Central memory CD4-positive, alpha-beta T cell (primary cell): ENCODE data around the gene SLC43A1.

Source experiments
- DNase-seq: peaks from one replicate; pipeline ENCODE4 v3.0.0; 2022

The SLC43A1 gene

DNA sequence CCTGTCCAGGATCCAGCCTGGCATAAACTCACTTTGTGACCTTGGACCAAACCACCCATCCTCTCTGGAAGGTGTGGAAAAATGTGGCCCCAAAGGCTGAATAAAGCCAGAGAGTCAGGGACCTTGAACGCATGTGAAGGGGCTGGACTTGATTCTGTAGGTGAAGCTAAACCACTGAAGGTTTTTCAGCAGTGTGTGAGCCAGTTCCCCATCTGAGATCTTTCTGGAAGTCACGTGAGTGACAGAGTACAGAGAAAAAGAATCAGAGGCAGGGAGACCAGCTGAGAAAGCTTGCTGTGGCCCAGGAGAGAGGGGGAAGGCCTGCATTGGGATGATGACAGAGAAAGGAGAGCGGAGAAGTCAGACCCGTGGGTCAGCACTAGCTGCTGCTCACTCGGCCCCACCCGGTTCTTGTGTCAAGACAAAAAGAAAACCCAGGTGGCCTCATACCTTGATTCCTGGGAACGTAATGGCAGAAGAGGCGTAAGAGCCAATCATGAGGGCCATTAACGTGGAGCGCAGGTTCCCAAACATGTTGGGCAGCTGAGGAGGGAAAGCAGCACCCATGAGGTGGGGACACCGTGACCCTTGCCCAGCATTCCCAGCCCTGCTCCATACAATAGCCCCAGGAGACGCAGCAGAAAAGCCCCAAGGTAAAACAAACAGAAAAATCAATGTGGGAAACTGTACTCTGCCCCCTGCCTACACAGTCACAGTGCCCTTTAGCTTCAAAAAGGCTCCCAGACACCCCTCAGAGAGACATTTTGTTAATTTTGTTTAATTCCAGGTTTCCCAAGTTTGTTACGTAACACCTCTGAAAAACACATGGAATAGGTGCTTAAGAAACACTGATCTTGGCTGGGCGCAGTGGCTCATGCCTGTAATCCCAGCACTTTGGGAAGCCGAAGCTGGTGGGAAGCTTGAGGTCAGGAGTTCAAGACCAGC lies 17.9 kb downstream of the SLC43A1 start:
- no peak for DNase-seq

GRCh38 chr11:57496109-57496820 lies 19.2 kb downstream of the SLC43A1 start:
- DNase-seq: no peak

DNA sequence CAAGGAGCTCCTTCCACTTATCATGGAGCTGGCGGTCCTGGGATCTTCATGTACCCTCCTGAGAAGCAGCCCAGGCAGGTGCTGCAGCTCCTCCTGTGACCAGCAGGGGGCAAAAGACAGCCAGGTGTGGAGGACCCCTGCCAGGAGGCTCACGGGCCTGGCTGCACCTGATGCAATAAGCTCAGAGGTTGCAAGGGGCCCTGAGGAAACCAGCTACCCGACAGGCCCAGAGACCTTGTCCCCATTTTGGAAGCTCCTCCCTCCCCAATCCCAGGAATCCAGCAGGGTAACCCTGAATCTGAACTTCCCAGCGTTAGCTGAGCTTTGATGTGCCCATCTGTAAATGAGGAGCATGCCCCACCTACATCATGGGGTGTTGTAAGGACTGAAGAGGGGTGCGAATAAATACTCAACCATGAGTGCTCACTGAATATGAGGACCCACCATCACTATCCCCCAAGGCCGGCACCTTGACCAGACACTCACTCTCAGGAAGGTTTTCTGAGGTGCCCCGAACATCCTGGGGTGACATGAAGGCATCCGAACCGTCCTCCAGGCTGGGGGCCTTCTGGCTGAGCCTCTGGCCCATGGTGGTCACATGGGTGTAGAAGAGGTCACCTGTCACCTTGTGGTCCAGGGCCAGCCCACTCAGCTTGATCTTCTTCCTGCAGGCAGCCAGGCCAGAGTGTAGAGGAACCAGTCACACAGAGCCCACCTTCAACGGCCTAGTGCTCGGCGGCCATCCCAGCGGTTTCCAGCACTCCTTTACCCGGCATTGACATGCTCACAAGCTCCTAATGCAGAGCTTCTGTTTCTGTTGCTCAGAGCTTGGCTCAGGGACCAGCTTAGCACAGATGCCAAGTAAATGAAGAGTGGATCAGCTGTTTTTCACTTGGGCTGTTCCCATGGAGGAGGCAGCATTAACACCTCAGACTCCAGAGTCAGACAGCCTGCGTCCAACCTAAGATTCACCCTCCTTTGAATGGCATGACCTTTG lies 21.7 kb downstream of the SLC43A1 start:
- DNase-seq: peak; percentile 66

DNA sequence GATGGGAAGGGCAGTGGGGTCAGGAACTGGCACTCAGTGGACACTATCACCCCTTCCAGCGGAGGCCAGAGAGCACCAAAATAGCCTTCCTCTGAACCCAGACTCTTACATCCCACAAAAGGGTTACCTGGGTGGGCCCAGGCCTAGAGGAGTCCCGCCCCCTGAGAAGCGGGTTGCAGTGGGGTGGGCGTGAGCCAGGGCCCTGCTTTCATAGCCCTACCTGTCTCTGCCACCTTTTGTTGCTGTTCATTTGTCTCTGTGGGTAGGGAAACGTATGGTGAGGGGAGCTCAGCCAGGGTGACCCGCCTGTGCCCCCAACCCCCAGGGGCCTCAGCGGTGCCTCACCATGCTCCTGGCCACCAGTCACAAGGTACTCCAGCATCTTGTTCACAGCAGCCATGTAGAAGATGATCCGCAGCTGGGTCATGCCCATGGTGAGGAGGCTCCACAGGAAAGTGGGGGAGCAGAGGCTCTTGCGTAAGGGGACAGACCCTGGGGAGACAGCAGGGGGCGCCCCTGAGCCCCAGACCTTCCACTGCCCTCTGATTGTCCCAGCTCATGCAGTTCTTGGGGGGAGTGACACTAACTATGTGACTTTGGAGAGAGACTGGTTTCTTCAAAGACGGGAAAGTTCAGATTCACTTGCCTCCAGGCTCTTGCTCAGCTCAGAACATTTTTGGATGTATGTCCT lies 24.0 kb downstream of the SLC43A1 start:
- DNase-seq: peak; percentile 28

GRCh38 chr11:57490456-57491248 lies 24.9 kb downstream of the SLC43A1 start:
- DNase-seq: no peak

GRCh38 chr11:57487920-57488659 lies 27.4 kb downstream of the SLC43A1 start:
- no peak for DNase-seq

DNA sequence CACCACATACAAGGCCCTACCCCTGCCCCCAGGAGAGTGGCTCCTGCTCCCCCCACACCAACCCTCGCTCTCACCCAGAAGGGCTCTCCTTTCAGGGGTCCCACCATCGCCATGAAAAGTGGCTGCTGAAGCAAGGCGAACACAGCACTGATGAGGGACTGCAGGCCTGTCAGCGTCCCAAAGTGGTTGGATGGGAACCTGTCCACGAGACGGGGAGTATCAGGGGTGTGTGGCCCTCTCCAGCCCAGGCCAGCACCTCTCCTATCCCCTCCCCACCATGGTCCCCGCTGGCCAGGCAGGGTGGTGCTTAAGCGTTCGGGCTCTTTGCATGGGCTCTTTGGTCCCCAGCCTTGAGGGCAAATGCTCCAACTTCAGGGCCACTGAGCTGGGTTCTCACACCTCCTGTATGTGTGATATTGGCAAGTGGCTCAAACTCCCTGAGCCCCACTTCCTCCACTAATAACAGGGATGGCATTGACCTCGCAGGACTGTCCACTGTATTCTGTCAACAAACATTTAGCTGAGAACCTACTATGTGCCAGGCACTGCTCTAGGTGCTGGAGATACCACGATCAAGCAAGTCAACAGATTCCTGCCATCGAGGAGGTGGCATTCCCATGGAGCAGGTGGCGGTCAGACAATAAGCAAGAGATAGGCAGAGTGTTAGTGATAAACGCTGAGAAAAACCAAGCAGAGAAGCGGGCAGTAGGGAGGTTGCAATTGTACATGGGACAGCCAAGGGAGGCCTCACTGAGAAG lies 28.3 kb downstream of the SLC43A1 start:
- DNase-seq: no peak

DNA sequence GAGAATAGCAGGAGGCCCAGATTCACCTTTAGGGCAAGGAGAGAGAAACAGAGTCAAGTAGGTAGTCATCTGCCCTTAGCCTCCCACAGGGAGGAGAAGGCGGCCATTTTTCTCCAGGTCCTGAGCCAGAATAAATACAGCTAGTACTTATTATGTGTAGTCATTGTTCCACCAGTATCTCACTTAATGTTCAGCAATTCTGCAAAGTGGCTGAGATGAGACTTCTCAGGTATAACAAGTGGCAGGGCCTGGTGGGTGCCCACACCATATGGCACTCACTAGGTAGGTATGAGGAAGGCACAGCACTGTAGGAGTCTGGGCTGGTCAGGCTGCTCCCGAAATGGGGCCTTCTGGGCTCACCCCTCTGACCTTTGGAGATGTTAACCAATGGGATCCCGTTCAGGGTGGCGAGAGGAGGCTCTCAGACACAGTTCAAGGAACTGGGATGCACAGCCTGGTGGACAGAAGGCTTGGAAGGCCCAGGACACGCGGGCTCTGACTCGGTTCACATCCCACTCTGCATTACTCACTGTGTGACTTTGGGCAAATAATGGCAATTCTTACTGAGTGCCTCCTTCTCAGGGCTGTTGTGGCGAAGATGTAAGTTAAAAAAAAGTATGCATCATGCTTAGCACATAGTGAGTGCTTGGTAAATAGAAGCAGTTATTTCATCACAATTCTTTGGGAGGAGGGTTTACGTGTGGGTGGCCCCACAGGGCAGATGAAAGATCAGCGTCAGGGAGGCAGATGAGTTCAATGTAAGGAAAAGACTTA lies 30.1 kb downstream of the SLC43A1 start:
- no peak for DNase-seq

- DNase-seq: no peak
Observed at GRCh38 chr11:57484141-57484710, 31.3 kb downstream of the SLC43A1 start.

DNA sequence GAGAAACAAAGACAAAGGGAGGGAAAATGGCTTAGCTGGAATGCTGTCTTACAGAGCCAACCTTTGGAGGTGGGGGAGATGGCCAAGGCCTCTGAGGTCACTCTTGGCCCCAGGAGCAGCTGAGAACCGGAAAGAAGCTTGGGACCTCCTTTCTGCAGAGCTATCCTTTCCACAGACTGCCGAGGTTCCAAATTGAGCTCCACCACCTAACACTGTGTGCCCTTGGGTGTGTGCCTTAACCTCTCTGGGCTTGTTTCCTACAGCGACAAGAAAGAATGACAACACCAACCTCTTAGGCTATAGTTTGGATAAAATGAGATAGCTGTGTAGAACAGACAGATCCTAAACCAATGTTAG lies 32.0 kb downstream of the SLC43A1 start:
- DNase-seq: no peak

DNA sequence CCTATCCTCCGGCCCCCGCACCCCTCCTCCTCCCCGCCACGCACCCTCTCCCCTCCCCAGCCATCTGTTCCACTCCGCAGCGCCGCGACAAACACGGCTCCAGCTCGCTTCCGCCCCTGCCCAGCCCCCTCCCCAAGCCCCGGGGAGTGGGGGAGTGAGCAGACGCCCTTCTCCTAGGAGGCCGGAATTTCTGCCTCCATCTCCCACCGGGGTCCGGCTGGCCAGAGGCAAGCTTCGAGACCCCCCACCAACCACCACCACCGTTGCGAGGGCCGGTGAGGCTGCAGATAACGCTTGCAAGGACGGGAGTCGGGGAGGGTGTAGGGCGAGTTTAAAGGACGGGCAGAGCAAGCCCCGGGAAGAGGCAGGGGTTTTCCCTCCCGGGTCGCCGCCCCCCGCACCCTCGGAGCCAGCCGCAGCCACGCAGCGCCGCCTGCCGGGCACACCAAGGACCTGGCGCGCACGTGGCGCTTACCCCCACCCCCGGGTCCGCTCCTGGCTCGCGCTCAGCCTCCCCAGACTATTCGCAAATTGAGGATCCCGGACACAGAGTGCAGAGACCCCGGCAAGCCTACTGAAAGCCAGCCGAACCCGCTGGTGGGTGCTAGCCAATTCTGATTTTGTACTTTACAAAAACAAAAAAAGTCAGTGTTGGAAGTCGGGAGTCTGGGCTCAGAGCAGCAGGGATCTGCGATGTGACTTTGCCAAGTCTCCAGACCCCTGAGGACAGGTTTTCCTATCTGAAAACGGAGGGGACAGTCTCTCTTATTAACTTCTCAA lies 32.5 kb downstream of the SLC43A1 start:
- peak; percentile 41 for DNase-seq

DNA sequence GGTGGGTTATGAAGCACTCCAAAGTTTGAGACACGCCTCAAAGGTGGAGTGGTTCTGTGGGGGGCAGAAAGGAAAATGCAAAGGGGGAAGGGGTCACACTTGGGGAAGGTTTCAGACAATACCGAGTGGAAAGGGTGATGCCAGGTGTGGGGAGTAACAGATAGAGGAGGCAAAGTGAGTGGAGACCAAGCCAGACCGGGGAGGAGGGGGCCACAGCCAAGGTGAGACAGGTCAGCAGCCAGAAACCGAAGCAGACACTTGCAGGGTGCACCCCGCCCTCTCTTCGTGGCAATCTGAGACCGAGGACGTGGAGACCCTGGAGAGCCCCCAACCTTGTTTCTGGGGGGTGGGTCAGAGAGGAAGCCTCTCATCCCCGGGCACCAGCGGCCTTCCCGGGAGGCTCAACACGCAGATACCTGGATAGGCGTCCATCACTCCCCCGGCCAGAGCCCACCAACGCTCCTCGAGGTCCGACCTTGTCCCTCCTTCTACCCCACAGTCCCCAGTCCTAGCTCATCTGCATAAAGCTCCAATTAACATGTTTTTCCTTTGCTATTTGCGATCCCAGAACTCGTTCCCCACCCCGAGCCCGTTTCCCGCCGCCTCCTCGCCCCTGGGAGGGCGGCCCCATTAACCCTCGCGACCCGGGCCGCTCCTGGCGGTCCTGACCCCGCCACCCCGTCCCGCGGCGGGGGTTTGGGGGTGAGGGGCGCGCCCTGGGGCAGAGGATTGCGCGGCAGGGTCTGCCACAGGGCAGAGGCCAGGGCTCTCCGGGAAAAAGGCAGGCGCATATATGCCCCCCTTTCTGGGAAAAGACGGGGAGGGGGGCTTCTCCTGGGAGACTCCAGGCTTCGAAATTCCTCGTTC lies 33.4 kb downstream of the SLC43A1 start:
- DNase-seq: no peak

GRCh38 chr11:57481315-57481714 lies 34.2 kb downstream of the SLC43A1 start:
- DNase-seq: no peak

- DNase-seq: peak; percentile 38
Observed at GRCh38 chr11:57480409-57481137, 34.9 kb downstream of the SLC43A1 start.

- no peak for DNase-seq
Observed at GRCh38 chr11:57479911-57480310, 35.6 kb downstream of the SLC43A1 start.
